Stimulated activated CD4-positive, alpha-beta T cell treated with anti-CD3 and anti-CD28 coated beads, Interleukin-4, amount 100 ng/mL, for 24 hours (primary cell): Measurements from ENCODE around the gene LEFTY2.
"Not testable (repeated sequence)": the region's sequence is repeated elsewhere in the genome, so short reads cannot be mapped to it uniquely, and the experiment has no call there.

Experiments
- DNase-seq: peaks from one replicate; pipeline ENCODE4 v3.0.0-alpha.2; 2020

Gene LEFTY2

GRCh38 chr1:225950905-225951497 lies 10.0 kb upstream of the LEFTY2 start:
- no peak for DNase-seq

GRCh38 chr1:225949041-225949440 lies 8.0 kb upstream of the LEFTY2 start:
- no peak for DNase-seq

GRCh38 chr1:225946803-225947202 lies 5.8 kb upstream of the LEFTY2 start:
- no peak for DNase-seq

DNA sequence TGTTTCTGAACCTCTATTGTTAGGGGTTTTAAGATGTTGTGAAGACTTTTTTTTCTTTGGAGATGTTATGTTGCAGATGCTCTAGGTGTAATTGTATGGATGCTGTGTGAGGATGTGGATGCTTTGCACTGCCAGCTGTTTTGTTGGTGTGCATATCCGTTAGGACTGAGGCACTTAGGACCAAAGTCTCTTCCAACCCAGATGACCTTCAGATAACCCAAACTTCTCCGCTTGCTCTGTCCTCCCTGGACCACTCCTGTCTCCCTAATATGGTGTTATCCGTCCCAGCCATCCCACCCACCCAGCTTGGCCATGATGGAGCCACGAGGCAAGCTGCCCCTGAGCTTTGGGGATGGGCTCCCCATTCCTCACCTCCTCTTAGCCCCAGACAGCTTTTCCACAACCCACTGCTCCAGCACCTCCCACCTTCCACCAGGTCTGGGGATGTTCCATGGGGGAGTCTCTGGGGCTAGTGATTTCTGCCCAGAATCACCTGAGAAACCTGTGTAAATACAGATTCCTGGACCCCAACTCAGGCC lies 5.1 kb upstream of the LEFTY2 start:
- DNase-seq: no peak

- no peak for DNase-seq
Measured at GRCh38 chr1:225945564-225945963, 4.5 kb upstream of the LEFTY2 start.

GRCh38 chr1:225944951-225945350 lies 3.9 kb upstream of the LEFTY2 start:
- no peak for DNase-seq

DNA sequence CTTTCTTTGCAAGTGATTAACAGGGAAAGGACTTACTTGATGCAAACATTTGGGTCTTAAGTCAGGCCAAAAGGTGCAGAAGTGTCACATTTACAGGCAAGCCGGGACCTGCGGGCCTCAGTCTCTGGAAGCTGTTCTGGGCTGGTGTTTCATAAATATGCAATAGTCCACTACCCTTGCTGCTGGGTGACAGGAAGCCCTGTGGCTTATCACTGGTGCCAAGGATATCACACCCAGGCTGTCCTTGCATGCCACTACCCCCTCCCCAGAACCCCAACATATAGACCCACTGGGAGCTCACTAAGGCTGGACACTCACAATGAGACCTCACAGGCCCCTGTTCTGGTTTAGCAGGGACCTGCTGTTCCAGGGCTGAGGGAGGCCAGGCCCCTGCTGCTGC lies 3.4 kb upstream of the LEFTY2 start:
- DNase-seq: no peak

GRCh38 chr1:225943582-225943981 lies 2.6 kb upstream of the LEFTY2 start:
- no peak for DNase-seq

GRCh38 chr1:225942574-225942973 lies 1.6 kb upstream of the LEFTY2 start:
- no peak for DNase-seq

- DNase-seq: no peak
Measured at GRCh38 chr1:225941942-225942222, 862 bp upstream of the LEFTY2 start.

DNA sequence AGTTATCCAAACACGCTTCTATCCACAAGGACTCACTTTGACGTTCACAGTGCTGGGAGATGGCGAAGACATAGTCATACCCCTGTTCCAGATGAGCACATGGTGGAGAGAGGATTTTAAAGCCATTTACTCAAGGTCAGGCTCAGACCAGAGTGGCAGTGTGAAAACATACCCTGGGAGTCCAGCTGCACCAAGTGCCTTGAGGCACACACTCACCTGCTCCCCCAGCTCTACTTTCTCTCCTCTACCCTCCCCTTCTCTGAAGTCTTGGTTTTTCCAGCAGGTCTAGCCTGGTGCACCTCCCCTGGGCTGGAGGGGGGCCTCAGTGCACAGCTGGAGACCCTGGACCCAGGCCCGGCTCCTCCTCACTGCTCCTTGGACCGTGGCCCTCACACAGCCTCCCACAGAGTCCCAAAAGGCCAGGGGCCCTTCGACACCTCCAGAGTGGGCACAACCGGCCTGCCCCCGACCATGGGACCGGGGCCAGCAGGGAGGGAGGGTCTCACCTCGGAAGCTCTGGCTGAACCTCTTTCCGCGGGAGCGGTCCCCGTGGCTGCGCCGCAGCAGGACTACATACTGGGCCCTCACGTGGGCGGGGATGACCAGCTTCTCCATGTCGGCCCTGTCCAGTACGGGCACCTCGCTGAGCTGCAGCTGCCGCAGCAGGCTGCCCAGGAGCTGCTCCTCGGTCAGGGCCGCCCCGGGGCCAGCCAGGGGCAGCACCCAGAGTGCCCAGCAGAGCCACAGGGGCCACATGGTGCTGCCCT lies 452 bp downstream of the LEFTY2 start:
- no peak for DNase-seq

- DNase-seq: not testable (repeated sequence)
Measured at GRCh38 chr1:225939939-225940310, 1.1 kb downstream of the LEFTY2 start.

DNA sequence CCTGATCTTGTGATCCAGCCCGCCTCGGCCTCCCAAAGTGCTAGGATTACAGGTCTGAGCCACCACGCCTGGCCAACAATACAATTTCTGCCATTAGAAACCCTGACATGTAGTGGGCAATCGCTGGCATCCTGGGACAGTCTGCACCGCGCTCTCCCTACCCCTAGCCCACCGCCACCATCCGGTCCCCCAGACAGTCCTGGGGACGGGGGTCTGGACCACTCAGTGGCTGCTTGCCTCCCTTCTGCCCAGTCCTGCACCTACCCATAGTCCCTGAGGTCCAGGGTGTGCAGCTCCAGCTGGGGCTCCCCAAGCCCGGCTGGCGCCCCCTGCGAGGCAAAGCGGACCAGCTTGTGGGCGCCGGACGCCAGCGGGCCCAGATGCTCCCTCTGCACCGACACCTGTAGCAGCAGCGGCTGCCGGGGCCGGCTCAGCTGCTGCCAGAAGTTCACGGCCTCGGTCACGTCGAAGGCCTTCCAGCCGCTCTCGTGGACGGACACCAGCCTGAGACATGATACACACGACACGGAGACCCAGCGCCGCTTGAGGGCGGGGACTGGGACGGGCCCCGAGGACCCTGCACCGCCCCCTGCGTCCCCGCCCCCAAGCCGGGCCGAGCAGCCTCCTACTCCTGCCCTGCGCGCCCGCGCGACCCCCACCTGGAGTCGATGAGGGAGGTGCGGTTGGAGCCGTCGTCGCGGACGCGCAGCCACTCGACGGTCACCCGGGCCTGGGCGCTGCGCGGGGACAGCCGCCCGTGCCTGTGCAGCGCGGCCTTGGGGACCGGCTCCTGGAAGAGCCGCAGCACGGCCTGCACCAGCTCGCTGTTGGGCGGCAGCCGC lies 1.7 kb downstream of the LEFTY2 start:
- DNase-seq: not testable (repeated sequence)

DNA sequence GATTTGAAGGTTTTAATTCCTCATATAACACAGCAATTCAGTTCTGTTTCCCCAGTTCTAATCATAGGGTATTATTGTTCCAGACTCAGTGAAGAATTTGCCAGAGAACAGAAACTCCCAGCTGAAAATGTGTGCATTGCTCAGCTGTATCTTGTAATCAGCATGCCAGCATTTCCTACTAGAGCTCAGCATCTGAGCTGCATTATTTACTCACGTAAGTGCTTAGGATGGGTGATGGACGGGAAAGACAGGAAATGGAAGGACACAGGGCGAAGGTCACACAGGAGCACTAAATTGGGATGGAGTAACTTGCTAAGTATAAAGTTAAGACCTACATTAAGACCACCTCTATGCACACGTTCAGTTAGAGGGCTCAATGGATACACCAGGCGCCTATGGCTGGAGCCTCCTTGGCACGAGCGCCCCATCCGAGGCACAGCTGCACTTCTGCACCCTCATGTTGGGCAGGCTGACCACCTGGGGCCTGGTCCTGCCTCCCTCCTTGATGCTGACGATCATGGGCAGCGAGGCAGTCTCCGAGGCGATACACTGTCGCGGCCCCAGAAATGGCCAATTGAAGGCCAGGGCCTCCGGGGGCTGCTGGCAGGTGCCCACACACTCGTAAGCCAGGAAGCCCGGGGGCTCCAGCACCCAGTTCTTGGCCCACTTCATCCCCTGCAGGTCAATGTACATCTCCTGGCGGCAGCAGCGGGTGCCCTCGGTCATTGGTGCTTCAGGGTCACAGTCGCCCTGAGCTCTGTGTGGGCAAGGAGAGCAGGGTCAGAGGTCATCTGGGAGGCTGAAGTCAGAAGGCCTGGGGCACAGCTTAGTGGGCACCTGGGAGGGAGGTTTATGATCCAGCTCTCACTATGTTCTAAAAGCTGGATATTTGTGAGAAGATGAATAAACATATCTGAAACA lies 3.7 kb downstream of the LEFTY2 start:
- no peak for DNase-seq

GRCh38 chr1:225936523-225936922 lies 4.5 kb downstream of the LEFTY2 start:
- DNase-seq: no peak

DNA sequence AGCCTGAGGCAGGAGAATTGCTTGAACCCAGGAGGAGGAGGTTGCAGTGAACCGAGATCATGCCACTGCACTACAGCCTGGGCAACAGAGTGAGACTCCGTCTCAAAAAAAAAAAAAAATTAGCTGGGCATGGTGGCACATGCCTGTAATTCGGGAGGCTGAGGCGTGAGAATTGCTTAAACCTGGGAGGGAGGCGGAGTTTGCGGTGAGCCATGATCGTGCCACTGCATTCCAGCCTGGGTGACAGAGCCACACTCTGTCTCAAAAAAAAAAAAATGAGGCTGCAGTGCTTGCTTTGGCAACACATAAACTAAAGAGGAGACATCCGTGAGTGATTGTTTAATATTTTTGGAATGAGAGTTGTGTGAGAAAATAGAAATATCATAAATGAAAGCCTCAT lies 4.9 kb downstream of the LEFTY2 start:
- DNase-seq: not testable (repeated sequence)

- no peak for DNase-seq
Measured at GRCh38 chr1:225934711-225935110, 6.3 kb downstream of the LEFTY2 start.

DNA sequence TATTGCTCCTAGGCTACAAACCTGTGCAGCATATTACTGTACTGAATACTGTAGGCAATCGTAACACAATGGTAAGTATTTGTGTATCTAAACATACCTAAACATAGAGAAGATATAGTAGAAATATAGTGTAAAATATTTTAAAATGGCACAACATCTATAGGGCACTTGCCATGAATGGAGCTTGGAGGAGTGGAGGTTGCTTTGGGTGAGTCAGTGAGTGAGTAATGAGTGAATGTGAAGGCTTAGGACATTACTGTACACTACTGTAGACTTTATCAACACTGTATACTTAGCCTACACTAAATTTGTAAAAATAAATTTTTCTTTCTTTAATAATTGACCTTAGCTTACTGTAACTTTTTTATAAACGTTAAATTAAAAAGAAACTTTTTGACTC lies 7.9 kb downstream of the LEFTY2 start:
- no peak for DNase-seq

GRCh38 chr1:225931270-225932136 lies 9.5 kb downstream of the LEFTY2 start:
- DNase-seq: no peak

GRCh38 chr1:225930566-225930965 lies 10.5 kb downstream of the LEFTY2 start:
- no peak for DNase-seq

DNA sequence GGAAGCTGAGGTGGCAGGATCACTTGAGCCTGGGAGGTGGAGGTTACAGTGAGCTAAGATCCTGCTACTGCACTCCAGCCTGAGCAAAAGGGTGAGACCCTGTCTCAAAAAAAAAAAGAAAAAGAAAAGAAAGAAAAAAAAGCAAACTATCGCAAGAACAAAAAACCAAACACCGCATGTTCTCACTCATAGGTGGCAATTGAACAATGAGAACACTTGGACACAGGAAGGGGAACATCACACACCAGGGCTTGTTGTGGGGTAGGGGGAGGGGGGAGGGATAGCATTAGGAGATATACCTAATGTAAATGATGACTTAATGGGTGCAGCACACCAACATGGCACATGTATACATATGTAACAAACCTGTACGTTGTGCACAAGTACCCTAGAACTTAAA lies 11.6 kb downstream of the LEFTY2 start:
- not testable (repeated sequence) for DNase-seq
